B cell (primary cell): ENCODE measurements around the gene MAP4K2. TPM values are rescaled to one million over a fixed set of nuclear protein-coding genes. Genes with fewer than 3 reads are reported as not detected.
A peak's percentile ranks its signal among the peaks of the same experiment; 100 is the strongest.
"Not testable (repeated sequence)": the region's sequence is repeated elsewhere in the genome, so short reads cannot be mapped to it uniquely, and the experiment has no call there.

Source experiments
- ATAC-seq: fragments of 200-7000 bp; cut with Tn5 transposase; one replicate; pipeline ENCODE4 v1.10.0; 2021; ENCODE audit warnings: low read depth, mild to moderate bottlenecking, moderate number of reproducible peaks, moderate library complexity
- CTCF ChIA-PET: fragments of 350-600 bp; sonication (Branson Sonifier 250); formaldehyde crosslinking; loops from one replicate; lab custom pipeline; 2021; ENCODE audit warnings: antibody characterized with exemption, inconsistent platforms; lab: Charles Lee
- POLR2A ChIA-PET: fragments of 350-600 bp; sonication (Branson Sonifier 250); formaldehyde crosslinking; loops from one replicate; lab custom pipeline; 2021; ENCODE audit warnings: antibody characterized with exemption; lab: Charles Lee
- DNase-seq: peaks from one replicate; pipeline ENCODE4 v3.0.0; 2013
- H2AFZ ChIP-seq: 2 replicates; pipeline ENCODE4 v1.6.1; 2012; ENCODE audit warnings: mild to moderate bottlenecking, low read depth, low read length; ENCODE audit not compliant: insufficient read depth, poor library complexity, severe bottlenecking
- H3K27ac ChIP-seq, 2 donors: 1 replicate in 1 of 2; 2 replicates in 1 of 2; pipeline ENCODE4 v1.5.1; 2012 to 2013; ENCODE audit warnings: low read length in 2 of 2, mild to moderate bottlenecking in 2 of 2, moderate library complexity in 1 of 2
- H3K27me3 ChIP-seq, 4 experiments: fragments of 200-600 bp in 1 of 4; sonication (generic) in 1 of 4; replicated peaks in 1 of 4; 1 replicate in 2 of 4; 2 replicates in 2 of 4; pipeline versions ENCODE4 v1.6.1 to v1.7.0; 2013 to 2016; ENCODE audit warnings: low read length in 3 of 4, mild to moderate bottlenecking in 2 of 4, mixed read lengths in 1 of 4, moderate library complexity in 1 of 4; ENCODE audit not compliant: insufficient read depth in 4 of 4, control insufficient read depth in 3 of 4; ENCODE audit errors: control extremely low read depth in 1 of 4
- H3K36me3 ChIP-seq, 2 experiments: replicated peaks in 1 of 2; 1 replicate in 1 of 2; 2 replicates in 1 of 2; pipeline versions ENCODE4 v1.6.1 to v1.7.1; 2013; ENCODE audit warnings: low read length in 1 of 2; ENCODE audit not compliant: insufficient read depth in 2 of 2, control insufficient read depth in 1 of 2; ENCODE audit errors: control extremely low read depth in 1 of 2, extremely low read depth in 1 of 2
- H3K4me1 ChIP-seq, 2 donors: fragments of 200-600 bp in 1 of 2; sonication (generic) in 1 of 2; 1 replicate in 1 of 2; 2 replicates in 1 of 2; pipeline versions ENCODE4 v1.5.1 to v1.6.1; 2013 to 2017; ENCODE audit warnings: low read length in 2 of 2; ENCODE audit not compliant: control insufficient read depth in 2 of 2, insufficient read depth in 2 of 2
- H3K4me2 ChIP-seq: replicated peaks from 2 replicates; pipeline ENCODE3; 2012; ENCODE audit warnings: mild to moderate bottlenecking, low read depth, low read length; ENCODE audit not compliant: poor library complexity, severe bottlenecking
- H3K4me3 ChIP-seq, 5 experiments: fragments of 200-600 bp in 1 of 5; sonication (generic) in 1 of 5; 1 replicate in 3 of 5; 2 replicates in 2 of 5; pipeline versions ENCODE4 v1.5.1 to v1.7.0; 2011 to 2016; ENCODE audit warnings: low read length in 4 of 5, mild to moderate bottlenecking in 4 of 5, low read depth in 2 of 5, control low read depth in 1 of 5, moderate library complexity in 1 of 5; ENCODE audit not compliant: insufficient read depth in 1 of 5; ENCODE audit errors: control extremely low read depth in 1 of 5, extremely low read depth in 1 of 5
- H3K79me2 ChIP-seq: fragments of 200-600 bp; sonication (generic); one replicate; pipeline ENCODE4 v1.6.0; 2016; ENCODE audit warnings: low read length; ENCODE audit not compliant: control insufficient read depth, insufficient read depth
- H3K9ac ChIP-seq: fragments of 200-600 bp; sonication (generic); 2 replicates; pipeline ENCODE4 v1.6.1; 2017; ENCODE audit warnings: mild to moderate bottlenecking, low read length, moderate library complexity
- H3K9me3 ChIP-seq, 3 donors: one replicate each; pipeline versions ENCODE4 v1.6.1 to v1.7.1; 2013; ENCODE audit warnings: low read length in 2 of 3; ENCODE audit not compliant: control insufficient read depth in 2 of 3, insufficient read depth in 1 of 3; ENCODE audit errors: control extremely low read depth in 1 of 3
- H4K20me1 ChIP-seq: 2 replicates; pipeline ENCODE4 v1.6.0; 2012; ENCODE audit warnings: mild to moderate bottlenecking, low read length; ENCODE audit not compliant: insufficient read depth, control insufficient read depth, poor library complexity, severe bottlenecking
- H3K27ac Mint-ChIP-seq: one replicate; pipeline ENCODE4 v1.8.0; 2021; ENCODE audit warnings: mixed read lengths
- H3K27me3 Mint-ChIP-seq: one replicate; pipeline ENCODE4 v1.8.0; 2021; ENCODE audit warnings: mixed read lengths
- H3K4me1 Mint-ChIP-seq: one replicate; pipeline ENCODE4 v1.8.0; 2021; ENCODE audit warnings: mixed read lengths
- H3K4me3 Mint-ChIP-seq: one replicate; pipeline ENCODE4 v1.8.0; 2021; ENCODE audit warnings: mixed read lengths
- H3K9me3 Mint-ChIP-seq: one replicate; pipeline ENCODE4 v1.8.0; 2022; ENCODE audit warnings: mixed read lengths; ENCODE audit not compliant: insufficient read depth
- EZH2 ChIP-seq: IDR thresholded peaks from 2 replicates; pipeline ENCODE4 v1.6.1; 2012; ENCODE audit warnings: borderline replicate concordance, low read depth, mild to moderate bottlenecking, moderate library complexity, low read length; ENCODE audit not compliant: insufficient read depth, poor library complexity, severe bottlenecking
- WGBS: methylation state at CpG from one replicate; pipeline ENCODE4 v1.1.5; 2013; ENCODE audit warnings: missing lambda C conversion rate; ENCODE audit not compliant: insufficient coverage; 5-methylcytosine and 5-hydroxymethylcytosine counted together
- intact Hi-C: fragments of 100-400 bp; cut with micrococcal nuclease; formaldehyde crosslinking; loops from one replicate; pipeline ENCODE4 v1.10.0; 2022
- polyA plus RNA-seq: library from polyadenylated mRNA; depleted of rRNA; stranded (reverse); fragments of >200 nt; gene quantifications from 2 replicates; pipeline ENCODE4 v1.2.3, GENCODE V29; 2012
- total RNA-seq, 2 donors: library from RNA; stranded (reverse); fragments of 120-200 nt in 1 of 2; gene quantifications; 1 replicate in 1 of 2; 2 replicates in 1 of 2; pipeline versions ENCODE4 v1.2.3 to v1.2.4, GENCODE V29; 2013 to 2022
- TF ChIP-seq, protein P1 (sequence below): fragments of 200-600 bp; IDR thresholded peaks from one replicate; pipeline ENCODE4 v1.8.0; 2022; ENCODE audit warnings: antibody characterized with exemption, mild to moderate bottlenecking

MAP4K2 gene
- total and polyA plus RNA-seq, 2 donors (not counting 1 experiment from before 2014, with no cell fraction given): 118 to 163 TPM

DNA sequence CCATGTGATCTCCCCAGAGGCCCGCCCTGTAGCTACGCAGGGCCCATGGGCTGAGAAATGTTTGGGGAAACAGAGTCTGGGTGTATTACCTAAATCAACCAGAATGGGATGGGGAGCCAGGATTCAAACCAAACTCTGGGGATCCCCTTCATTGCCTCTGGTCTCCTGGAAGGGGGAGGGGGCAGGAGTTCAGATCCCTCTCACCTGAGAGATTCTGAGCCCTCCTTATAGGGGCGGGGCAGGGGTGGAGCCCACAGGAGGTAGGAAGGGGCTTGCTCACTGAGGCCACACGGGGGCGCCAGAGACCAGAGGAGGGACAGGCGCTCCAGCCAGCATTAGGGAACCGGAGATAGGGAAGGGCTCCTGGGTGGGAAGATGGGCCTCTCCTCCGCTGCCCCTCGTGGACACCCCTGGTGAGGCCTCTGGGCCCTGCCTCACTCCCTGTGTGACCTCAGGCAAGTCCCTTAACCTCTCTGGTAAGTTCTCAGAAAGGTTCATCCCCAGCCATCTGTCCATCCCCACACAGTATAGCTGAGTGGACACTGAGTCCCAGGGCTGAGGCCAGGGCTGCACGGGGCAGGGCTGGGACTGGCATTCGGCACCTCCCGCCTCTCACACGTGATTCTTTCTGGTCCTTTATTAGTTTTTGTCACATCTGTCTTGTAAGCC lies 44.1 kb upstream of the MAP4K2 start:
- H3K79me2 ChIP-seq: peaks cover 30% of the 10 kb centered on the region
- ChIA-PET CTCF (interaction anchor here (0.6 to 29.2 kb wide), 23 partner anchors 16 to 419 kb away, joined by 3 to 1254 read pairs (median 10); partner anchors contain the start of genes ARL2, ATG2A, BATF2 and EHD1), POLR2A (interaction anchor here (0.6 to 8.7 kb wide), 11 partner anchors 11 to 167 kb away, joined by 3 to 158 read pairs (median 10); partner anchors contain the start of genes ARL2, EHD1 and SF1)
- Mint-ChIP-seq H3K27ac (peak overlapping the region; percentile 75), H3K4me1 (peaks cover 61% of the 10 kb centered on the region), H3K9me3 (no peaks in the 10 kb centered on the region), H3K27me3 (no peaks in the 10 kb centered on the region), H3K4me3 (peak overlapping the region; percentile 63)
- TF ChIP-seq, protein P1, sequence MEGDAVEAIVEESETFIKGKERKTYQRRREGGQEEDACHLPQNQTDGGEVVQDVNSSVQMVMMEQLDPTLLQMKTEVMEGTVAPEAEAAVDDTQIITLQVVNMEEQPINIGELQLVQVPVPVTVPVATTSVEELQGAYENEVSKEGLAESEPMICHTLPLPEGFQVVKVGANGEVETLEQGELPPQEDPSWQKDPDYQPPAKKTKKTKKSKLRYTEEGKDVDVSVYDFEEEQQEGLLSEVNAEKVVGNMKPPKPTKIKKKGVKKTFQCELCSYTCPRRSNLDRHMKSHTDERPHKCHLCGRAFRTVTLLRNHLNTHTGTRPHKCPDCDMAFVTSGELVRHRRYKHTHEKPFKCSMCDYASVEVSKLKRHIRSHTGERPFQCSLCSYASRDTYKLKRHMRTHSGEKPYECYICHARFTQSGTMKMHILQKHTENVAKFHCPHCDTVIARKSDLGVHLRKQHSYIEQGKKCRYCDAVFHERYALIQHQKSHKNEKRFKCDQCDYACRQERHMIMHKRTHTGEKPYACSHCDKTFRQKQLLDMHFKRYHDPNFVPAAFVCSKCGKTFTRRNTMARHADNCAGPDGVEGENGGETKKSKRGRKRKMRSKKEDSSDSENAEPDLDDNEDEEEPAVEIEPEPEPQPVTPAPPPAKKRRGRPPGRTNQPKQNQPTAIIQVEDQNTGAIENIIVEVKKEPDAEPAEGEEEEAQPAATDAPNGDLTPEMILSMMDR: peak; percentile 97
- TF ChIP-seq EZH2: no peak
- H3K9ac ChIP-seq: no peak overlapping the region
- no peaks in the 10 kb centered on the region for H3K27me3 ChIP-seq
- intact Hi-C loops: loop anchor here (1.0 to 10.0 kb wide), 5 partner anchors 41 to 167 kb away; partner anchors contain the start of genes ARL2, ATG2A and RASGRP2
- no peaks in the 10 kb centered on the region for H4K20me1 ChIP-seq
- WGBS: 19% methylated on average over 10 of the region's 13 CpGs
- peaks cover 53 to 69% of the 10 kb centered on the region in 2 donors for H3K4me1 ChIP-seq
- no peaks in the 10 kb centered on the region for H3K36me3 ChIP-seq
- H3K4me3 ChIP-seq: no peak overlapping the region
- peak overlapping the region in 1 of 2 donors; percentile 25 for H3K27ac ChIP-seq
- peak overlapping the region; percentile 59 for H3K4me2 ChIP-seq
- DNase-seq: peak; percentile 92
- no peaks in the 10 kb centered on the region for H3K9me3 ChIP-seq
- H2AFZ ChIP-seq: no peak overlapping the region
- peak; percentile 20 for ATAC-seq

DNA sequence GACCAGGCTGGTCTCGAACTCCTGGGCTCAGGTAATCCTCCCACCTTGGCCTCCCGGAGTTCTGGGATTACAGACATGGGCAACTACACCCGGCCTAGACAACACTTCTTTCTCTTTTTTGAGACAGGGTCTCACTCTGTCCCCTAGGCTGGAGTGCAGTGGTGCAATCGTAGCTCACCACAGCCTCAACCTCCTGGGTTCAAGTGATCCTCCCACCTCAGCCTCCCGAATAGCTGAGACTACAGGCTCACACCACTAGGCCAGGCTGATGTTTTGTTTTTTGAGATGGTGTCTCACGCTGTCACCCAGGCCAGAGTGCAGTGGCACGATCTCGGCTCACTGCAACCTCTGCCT lies 42.7 kb upstream of the MAP4K2 start:
- WGBS: 98% methylated on average over 6 of the region's 8 CpGs
- H3K27me3 Mint-ChIP-seq, H3K9me3 ChIP-seq, H3K4me2 ChIP-seq, H3K4me3 ChIP-seq, H3K27ac Mint-ChIP-seq, H3K9me3 Mint-ChIP-seq, H3K27me3 ChIP-seq, H3K36me3 ChIP-seq, H3K27ac ChIP-seq, ATAC-seq, H3K9ac ChIP-seq, H3K4me3 Mint-ChIP-seq, H2AFZ ChIP-seq, H4K20me1 ChIP-seq, DNase-seq: not testable (repeated sequence)
- Histone ChIP-seq H3K79me2 (peaks cover 30% of the 10 kb centered on the region), H3K4me1 (peaks cover 41 to 56% of the 10 kb centered on the region in 2 donors)
- CTCF ChIA-PET: interaction anchor here (0.6 to 29.2 kb wide), 9 partner anchors 17 to 274 kb away, joined by 3 to 1254 read pairs (median 5); partner anchors contain the start of genes ARL2, EHD1, RASGRP2 and TM7SF2
- POLR2A ChIA-PET: interaction anchor here (0.7 to 8.7 kb wide), 5 partner anchors 31 to 67 kb away, joined by 12 to 158 read pairs (median 39); partner anchors contain the start of genes EHD1 and SF1
- intact Hi-C loops: loop anchor here (2.0 to 10.0 kb wide), 5 partner anchors 35 to 265 kb away; partner anchors contain the start of genes MEN1, RASGRP2, SF1 and TM7SF2
- H3K4me1 Mint-ChIP-seq: peaks cover 47% of the 10 kb centered on the region
